Stimulated activated CD4-positive, alpha-beta T cell treated with anti-CD3 and anti-CD28 coated beads, Interleukin-2, amount 100 ng/mL, for 24 hours (primary cell): ENCODE results near the gene C5AR1.
"Not testable (repeated sequence)": the region's sequence is repeated elsewhere in the genome, so short reads cannot be mapped to it uniquely, and the experiment has no call there.

Experiments used
- DNase-seq, 2 donors: peaks; one replicate each; pipeline ENCODE4 v3.0.0-alpha.2; 2020

The C5AR1 gene

DNA sequence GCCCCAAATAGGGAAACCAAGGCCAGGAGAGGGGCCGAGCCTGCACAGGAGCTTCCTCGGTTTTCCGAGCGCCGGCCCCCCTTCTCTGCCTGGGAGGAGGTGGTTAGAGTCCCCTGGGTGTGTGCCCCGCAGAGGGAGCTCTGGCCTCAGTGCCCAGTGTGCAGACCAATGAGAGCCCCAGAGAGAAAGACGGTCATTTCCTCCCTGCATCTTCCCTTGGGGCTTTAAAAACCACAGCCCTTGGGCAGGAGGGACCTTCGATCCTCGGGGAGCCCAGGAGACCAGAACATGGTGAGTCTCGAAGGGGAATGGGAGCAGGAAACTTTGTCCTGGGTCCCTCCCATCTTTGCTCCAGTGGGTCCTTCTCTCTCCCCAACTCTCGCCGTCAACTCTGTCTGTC is at the start of gene C5AR1:
TSS of gene C5AR1 (plus strand) at position 254 of the 400 bp plus-strand sequence. CDS start at position 289, 35 bp downstream.
- DNase-seq = no peak

DNA sequence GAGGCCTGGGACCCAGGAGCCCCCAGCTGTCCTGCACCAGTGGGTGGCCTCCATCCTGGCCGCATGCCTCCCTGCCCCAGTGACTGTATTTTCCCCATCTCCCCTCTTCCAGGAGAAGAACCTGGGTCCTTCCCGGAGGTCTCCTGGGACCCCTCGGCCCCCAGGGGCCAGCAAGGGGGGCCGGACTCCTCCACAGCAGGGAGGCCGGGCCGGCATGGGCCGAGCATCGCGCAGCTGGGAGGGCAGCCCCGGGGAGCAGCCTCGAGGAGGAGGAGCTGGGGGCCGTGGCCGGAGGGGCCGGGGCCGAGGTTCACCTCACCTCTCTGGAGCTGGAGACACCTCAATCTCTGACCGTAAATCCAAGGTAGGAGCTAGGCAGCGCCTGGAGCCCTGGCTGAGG is 49.2 kb upstream of the C5AR1 start:
- no peak for DNase-seq

DNA sequence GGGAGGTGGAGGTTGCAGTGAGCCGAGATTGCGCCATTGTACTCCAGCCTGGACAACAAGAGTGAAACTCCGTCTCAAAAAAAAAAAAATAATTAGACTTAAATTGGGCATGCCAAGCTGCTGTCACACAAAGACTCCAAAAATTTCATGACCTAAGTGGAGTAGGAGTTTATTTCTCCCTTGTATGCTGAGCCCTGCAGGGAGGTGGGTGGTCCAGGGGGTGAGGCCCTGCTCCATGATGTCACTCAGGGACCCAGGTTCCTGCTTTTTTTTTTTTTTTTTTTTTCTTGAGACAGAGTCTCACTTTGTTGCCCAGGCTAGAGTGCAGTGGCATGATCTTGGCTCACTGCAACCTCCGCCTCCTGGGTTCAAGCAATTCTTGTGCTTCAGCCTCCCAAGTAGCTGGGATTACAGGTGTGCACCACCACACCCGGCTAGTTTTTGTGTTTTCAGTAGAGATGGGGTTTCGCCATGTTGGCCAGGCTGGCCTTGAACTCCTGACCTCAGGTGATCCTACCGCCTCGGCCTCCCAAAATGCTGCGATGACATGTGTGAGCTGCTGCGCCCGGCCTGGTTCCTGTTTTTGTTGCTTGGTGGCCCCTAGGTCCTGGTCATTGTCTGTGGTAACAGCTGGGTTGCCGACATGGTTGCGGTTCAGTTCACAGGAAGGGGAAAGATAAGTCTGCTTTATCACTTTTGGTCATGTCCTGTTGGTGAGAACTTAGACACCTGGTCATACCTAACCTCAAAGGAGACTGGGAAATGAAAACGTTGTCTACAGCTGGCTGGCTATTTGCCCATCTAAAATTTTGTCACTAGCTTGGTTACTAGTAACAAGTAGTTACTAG is 47.5 kb upstream of the C5AR1 start:
- not testable (repeated sequence) for DNase-seq

DNA sequence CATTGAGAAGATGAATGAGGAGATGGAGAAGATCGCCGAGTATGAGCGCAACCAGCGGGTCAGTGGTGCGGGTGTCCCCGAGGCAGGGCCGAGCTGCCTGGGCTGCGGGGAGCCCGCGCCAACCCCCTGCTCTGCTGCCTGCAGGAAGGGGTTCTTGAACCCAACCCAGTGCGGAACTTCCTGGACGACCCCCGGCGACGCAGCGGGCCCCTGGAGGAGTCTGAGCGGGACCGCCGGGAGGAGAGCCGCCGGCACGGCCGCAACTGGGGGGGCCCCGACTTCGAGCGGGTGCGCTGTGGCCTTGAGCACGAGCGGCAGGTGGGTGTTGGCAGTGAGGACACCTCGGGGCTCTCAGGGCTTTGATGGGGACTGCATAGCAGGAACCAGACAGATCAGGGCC is 45.0 kb upstream of the C5AR1 start:
- DNase-seq = no peak

DNA sequence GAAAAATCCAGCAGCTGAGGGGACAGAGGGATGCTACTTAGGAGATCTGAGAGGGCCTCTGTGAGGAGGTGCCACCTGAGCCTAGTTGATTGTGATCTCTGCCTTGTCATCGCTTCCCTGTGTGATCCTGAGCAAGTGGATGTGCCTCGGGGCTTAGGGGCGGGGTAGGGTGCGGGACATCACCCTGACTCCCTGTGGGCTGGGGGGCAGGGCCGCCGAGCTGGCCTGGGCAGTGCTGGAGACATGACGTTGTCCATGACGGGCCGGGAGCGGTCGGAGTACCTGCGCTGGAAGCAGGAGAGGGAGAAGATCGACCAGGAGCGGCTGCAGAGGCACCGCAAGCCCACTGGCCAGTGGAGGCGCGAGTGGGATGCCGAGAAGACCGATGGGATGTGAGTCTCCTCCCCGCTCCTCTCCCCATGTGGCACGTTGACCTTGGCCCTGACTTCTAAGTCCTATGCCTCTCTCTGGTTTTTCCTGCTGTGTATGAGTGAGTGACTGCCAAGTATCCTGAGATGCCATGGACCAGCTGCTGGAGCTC is 43.2 kb upstream of the C5AR1 start:
- DNase-seq = no peak

DNA sequence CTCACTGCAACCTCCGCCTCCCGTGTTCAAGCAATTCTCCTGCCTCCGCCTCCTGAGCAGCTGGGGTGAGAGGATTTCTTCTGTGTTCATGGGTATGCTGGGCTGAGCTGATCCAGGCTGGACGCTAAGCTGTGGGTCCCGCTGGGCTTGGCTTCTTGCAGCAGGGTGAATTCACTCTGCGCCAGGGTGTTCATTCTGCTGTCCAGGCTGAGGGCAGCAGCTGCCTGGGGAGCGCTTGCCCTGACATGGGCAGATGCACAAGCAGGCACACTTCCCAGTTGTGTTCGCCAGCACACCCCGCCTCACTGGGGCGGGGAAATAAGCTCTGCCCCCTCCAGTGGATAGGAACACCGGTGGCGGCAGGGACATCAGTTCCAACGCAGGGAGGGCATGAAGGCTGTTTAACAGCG is 42.3 kb upstream of the C5AR1 start:
- no peak for DNase-seq

DNA sequence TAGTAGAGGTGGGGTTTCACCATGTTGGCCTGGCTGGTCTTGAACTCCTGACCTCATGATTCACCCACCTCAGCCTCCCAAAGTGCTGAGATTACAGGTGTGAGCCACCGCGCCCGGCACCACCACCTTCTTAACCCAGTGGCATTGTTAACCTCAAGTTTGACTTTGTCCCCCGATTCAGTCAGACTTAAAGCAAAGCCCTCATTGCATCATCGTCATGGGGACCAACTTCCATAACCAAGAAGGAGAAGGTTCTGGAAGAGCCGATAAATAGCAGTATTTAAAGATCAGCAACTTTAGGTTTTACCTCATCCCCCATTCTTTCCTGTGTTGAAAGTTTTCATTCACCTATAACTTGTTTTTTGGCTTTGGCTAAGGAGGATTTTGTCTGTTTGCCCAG is 41.6 kb upstream of the C5AR1 start:
- no peak for DNase-seq

DNA sequence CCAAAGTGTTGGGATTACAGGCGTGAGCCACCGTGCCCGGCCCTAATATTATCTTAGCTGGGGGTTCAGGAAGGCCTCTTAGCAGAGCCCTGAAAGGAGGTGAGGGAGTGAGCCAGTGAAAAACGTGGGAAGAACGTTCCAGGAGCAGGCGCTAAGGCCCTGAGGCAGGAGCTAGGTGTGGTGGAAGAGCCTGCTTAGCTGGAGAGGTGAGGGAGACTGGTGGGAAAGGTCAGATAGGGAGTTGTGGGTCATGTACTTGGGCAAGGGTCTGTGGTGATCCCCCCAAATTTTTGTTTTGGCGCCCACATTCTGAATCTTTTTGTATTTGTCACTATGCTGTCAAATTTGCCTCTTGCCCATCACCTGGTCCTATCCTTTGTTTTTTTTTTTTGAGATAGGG is 40.1 kb upstream of the C5AR1 start:
- no peak for DNase-seq

DNA sequence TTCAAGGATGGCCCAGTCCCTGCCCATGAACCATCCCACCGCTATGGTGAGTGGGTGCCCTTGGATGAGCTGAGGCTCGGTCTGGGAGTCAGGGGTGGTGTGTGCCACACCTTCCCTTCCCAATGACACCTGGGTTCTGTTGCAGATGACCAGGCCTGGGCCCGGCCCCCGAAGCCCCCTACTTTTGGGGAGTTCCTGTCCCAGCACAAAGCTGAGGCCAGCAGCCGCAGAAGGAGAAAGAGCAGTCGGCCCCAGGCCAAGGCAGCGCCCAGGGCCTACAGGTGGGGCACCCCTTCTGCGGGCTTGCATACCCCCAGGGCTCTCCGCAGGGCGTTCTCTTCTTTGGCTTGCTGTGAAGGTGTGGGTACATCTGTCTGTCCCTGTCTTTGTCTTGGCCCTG is 39.3 kb upstream of the C5AR1 start:
- DNase-seq = no peak

DNA sequence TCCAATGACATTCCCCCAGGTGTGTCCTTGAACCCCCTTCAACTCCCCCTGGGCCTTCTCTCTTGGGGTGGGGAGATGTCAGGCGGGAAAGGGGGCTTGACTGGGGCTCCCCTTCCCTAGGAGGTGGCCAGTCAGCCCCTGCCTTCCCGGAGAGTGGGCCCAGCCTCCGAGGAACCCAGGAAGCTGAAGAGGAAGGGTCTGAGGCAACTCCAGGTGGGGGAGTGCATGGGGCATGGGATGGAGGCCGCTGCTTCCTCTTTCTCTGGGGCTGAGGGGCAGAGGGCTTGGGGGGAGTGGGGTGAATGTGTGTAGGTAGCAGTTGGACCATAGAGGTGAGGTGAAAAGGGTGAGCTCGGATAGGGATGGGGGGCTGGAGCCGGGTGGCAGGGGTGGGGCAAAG is 37.7 kb upstream of the C5AR1 start:
- DNase-seq = no peak

DNA sequence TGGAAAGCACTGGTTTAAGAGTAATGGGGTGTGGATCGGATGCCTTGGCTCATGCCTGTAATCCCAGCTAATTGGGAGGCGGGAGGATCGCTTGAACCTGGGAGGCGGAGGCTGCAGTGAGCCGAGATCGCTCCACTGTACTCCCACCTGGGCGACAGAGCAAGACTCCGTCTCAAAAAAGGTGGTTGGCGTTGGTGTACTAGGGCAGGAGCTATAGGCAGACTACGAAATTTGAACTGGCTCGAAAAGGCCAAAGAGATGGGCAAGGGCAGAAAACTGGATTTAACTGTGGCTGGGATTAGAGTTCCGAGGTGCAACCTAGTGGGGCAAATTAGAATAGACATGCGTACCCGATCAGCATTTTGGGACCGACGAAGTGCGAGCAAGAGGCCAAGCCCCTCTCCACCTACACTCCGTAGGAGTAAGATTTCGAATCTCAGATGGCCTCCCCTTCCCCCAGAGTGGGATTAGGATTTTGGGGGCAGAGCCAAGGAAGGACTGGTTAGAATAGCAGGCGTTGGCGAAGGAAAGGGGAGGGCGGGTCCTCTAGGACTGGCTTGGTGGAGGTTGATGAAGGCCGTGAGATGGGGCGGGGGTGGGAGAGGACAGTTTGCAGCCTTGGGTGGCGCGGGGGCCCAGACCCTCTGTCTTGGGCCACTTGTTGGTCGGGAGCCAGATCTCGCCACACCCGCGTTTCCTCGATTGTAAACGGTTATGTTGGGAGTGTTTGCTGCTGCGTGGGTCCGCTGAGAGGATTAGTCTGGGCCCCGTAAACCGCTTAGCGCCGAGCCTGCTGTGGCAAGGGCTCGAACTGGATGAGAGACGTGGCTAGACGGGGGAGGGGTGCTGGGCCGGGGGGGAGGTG is 37.0 kb upstream of the C5AR1 start:
- no peak for DNase-seq

DNA sequence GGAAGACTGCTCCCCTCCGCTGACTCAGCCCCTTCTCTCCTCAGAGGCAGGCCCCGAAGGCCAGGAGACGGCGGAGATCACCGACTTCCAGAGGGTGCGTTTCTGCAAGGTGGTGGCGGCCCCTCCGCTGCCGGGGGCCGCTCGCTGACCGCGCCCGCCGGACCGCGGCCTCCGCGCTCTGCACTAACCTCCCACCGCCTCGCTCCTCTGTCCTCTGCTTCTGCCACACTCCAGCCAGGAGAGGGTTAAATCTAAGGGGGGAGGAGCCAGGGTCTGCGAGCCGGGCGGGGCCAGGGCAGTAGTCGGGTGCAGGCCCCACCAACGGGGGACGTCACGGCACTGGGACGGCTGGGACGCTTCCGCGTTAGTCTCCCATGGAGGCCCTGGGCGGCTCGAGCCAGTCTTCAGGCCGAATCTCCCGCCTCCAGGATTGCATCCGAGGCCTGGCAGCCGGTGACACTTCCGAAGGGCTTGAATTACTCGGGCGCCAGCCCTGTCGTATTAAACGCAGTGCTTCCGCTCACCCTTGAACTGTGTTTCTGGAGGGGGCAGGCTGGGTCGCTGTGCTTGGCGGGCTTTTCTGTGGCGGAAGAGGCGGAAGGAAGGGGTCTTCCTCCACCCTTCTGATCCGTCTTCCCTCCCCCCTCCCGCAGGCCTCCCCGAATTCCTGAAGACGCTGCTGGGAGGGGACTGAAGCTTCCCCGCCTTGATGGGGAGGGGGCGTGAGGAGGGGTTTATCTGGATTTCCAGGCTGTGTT is 36.2 kb upstream of the C5AR1 start:
- peak; percentile 91 for DNase-seq

DNA sequence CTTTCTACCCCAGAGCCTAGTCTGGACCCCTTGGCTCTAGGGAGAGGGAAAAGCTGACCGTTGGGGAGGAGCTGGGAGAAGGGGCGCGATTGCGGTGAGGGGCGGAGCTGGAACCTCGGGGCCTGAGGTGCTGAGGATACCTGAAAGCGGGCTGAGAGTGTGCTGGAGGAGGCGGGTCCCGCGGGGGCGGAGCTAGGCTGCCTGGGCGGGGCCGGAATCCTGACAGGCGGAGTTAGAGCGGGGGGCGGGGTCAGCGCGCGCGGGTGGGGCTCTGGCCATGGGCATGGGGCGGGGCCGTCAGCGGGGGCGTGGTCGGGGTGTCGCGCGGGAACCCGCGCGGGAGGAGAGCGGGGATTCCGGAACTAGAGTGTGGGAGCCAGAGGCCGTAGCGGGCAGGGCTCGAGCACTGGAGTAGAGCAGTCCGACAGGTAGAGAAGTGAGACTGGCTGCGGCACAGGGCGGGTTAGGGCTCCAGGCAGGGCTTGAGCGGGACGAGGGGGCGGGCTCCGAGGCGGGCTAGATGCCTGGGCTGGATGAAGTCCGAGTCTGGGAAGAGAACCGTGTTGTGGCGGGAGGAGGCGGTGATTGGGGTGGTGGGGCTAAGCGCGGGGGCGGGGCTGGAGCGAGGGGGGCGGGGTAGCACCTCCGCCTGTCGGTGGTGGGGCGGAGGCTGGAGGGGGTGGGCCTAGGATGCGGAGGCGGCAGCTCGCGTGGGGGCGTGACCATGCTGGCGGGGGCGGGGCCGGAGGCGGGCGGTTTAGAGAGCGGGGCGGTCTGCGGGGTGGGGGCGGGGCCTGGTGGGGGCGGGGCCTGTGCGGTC is 35.4 kb upstream of the C5AR1 start, which contains the start of gene INAFM1:
TSS of gene INAFM1 (plus strand) at position 815 of the 820 bp plus-strand sequence. CDS start 35 bp downstream, outside the sequence.
- DNase-seq = peak; percentile 100

DNA sequence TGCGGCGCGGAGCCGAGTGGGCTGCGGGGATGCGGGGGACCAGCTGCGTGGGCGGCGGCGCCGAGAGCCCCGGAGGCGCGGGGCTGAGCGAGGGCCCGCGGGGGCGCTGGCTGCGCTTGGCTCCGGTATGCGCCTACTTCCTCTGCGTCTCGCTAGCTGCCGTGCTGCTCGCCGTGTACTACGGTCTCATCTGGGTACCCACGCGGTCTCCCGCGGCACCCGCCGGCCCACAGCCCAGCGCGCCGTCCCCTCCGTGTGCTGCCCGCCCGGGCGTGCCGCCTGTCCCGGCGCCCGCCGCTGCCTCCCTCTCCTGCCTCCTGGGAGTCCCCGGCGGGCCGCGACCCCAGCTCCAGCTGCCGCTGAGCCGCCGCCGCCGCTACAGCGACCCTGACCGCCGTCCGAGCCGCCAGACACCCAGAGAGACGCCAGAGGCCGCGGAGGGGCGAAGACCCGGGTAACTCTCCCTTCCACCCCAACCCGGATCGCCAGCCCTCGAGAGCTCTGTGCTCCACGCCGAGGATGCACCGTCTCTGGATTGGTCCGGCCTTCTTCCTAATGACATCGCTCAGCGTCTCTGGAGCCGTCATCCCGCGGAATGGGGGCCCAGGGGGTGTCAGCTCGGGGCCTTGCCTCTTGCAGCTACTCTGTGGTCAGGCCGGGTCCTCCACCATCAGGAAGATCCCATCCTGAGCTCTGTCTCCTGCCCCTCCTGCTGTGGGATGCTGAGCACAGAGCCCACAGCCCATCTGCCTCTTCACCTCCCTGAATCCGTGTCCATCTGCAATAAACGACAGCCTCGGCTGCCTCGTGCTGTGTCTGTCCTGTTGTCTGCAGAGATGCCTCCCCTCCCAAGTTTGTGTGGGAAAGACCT is 34.5 kb upstream of the C5AR1 start:
- no peak for DNase-seq

DNA sequence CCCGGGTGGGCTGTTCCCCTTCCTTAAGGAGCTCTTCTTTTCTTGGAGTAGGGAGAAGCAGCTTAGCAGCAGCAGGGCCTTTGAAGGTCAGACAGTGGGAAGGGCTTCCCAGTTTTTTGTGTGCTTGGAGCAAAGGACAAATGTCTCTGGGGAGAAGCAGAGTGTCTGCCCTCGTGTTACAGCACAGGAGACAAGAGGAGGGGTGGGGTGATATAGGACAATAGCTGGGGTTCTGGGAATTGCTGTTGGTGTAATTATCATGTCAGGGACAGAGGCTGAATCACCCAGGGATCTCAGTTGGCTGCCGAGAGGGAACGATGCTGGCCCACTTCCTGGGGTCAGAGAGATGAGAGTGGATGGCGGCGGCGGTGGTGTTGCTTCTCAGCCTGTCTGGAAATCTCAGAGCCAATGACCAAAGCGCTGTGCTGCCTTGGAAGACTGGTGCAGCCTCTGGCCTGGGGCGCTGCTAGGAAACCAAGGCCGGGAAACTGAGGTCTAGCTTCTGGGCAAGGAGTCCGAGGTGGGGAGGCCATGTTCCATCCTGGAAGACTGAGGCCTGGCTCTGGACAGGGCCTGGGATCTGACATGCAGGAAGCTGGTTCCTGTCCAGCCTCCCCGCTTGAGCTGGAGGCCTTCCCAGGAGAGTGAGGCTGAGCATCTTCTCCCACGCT is 33.7 kb upstream of the C5AR1 start:
- no peak for DNase-seq

DNA sequence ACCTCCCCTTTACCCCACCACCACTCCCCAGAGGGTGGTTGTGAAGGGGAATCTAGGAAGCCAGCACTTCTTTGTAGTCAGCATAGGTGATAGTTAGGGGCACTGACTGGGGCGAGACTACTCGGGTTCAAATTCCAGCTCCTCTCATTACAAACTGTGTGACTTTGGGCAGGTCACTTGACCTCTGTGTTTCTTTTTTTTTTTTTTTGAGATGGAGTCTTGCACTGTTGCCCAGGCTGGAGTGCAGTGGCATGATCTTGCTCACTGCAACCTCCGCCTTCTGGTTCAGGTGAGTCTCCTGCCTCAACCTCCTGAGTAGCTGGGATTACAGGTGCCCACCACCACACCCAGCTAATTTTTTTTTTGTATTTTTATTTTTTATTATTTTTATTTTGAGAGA is 33.1 kb upstream of the C5AR1 start:
- not testable (repeated sequence) for DNase-seq

DNA sequence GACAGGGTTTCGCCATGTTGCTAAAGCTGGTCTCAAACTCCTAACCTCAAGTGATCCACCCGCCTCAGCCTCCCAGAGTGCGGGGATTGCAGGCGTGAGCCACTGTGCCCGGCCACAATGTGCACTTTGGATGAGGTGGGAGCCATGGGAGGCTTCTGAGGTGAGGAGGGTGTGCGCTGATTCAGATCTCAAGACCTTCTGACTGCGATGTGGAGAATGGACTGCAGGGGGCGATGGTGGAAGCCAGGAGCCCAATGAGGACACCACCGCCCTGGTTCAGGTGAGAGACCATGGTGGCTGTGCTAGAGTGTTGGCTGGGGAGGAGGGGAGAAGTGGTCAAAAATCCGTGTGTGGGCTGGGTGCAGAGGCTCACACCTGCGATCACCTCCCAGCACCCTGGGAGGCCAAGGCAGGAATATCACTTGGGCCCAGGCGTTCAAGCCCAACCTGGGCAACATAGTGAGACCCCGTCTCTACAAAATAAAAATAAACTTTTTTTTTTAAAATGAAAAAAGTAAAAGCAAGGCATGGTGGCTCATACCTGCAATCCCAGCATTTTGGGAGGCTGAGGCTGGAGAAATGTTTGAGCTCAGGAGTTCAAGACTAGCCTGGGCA is 29.4 kb upstream of the C5AR1 start:
- DNase-seq = peak; percentile 70 to 74

DNA sequence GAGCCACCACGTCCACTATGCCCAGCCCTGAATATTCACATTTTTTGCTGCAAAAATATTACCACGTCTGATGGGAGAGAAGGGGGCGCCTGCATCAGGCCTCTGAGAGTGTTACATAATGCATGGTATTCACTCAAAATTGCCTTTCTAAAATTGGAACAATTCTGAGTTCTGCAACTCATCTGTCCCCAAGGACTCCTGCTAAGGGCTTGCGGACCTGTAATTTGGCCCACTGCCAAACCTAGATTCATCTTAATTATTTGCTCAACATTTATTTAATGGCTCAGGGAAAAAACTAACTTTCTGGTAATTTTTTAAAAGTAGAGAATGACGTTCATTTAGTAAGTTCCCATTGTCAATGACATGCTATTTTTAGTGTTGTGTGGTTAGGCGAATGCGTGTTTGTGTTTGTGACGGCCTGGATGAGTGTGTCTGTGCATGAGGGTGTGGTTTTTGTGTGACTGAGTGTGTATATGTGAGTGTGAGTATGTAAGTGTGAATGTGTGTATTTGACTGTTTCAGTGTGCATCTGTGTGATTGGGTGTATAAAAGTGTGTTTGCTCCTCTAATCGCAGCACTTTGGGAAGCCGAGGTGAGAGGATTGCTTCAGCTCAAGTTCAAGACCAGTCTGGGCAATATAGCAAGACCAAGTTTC is 26.1 kb upstream of the C5AR1 start:
- DNase-seq = no peak

DNA sequence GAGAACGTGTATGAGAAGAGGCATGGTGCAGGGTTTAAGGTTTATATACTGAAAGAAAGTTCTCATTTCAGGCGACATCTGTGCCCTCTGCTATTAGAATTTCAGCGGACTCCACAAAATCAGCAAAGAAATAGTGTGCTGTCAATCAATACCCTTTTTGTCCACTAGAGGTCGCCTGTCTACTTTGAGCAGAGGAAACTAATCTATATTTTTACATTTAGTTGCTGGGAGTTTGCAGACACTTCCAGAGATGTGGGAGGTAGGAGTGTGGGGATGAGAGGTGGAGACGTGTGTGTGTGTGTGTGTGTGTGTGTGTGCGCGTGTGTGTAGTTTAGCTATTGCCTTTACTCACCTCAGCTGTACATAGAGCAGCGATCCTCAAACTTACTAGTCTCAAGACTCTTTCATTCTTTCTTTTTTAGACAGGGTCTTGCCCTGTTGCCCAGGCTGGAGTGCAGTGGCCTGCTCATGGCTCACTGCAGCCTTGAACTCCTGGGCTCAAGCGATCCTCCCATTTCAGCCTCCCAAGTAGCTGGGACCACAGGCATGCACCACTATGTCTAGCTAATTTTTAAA is 25.2 kb upstream of the C5AR1 start:
- peak in 1 of 2 donors; percentile 61 for DNase-seq
